Activated T-cell treated with anti-CD3 and anti-CD28 coated beads, Interleukin-2, amount 50 U/mL, for 48 hours (primary cell): ENCODE results near the gene SIRPA.
"Not testable (repeated sequence)": the region's sequence is repeated elsewhere in the genome, so short reads cannot be mapped to it uniquely, and the experiment has no call there.

Experiments used
- DNase-seq, 2 experiments: peaks; one replicate each; pipeline ENCODE4 v3.0.0-alpha.2; 2020

Gene SIRPA

GRCh38 chr20:1908191-1908590 is 13.0 kb downstream of the SIRPA start:
- DNase-seq = no peak

- no peak for DNase-seq
Measured at GRCh38 chr20:1909097-1909496, 13.9 kb downstream of the SIRPA start.

DNA sequence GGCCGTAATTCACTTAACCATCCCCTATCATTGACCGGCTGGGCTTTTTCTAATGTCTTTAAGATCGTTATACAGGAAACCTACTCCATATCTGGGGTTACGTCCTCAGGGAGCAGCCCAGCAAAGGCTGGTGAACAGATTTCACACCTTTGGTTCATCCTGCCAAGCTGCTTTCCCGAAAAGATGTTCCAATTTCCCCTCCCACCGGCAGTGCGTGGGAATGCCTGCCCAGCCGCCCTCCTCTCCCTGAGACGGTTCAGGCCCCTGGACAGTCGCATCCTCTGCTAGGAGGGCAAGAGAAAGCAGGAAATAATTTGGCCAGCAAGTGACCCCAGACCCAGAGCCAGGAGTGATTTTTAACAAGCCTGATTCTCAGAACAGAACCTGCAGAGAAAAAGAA is 16.3 kb downstream of the SIRPA start:
- no peak for DNase-seq

DNA sequence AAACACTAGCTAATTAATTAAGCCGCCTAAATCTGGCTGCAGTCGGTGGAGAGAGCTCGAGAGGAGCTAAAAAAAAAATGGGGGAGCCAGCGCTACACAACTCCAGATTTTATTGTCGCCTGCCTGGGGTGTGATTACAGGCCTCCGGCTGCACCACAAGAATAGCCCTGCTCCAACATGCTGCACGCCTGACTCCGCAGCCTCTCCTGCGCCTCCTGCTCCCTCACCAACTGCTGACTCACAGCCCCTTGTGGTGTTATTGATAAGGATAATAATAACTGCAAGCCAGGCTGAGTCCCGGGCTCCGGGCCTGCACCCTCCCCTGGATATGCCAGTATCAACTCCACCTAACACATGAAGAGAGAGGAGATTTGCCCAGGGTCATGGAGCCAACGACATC is 16.8 kb downstream of the SIRPA start:
- DNase-seq = no peak

- no peak for DNase-seq
Measured at GRCh38 chr20:1912646-1913045, 17.4 kb downstream of the SIRPA start.

GRCh38 chr20:1915233-1915632 is 20.0 kb downstream of the SIRPA start:
- DNase-seq = not testable (repeated sequence)

DNA sequence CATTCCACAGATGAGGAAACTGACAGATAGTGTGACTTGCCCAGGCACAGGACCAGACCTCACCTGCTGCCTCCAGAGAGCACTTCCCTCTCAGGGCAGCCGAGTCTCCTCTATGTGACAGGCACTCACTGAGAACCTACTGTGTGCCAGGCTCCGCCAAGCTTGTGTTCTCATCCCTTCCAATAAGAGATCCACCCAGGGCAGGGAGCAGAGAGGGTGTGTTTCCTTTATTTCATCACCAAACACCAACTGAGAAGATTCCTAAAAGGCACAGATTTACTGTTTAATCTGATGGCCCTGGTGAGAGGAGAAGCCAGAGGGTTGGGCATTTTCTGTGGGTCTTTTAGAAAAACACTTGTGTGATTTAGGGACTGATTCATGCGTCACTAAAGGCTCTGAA is 20.5 kb downstream of the SIRPA start:
- no peak for DNase-seq

GRCh38 chr20:1917786-1918185 is 22.6 kb downstream of the SIRPA start:
- DNase-seq = no peak

DNA sequence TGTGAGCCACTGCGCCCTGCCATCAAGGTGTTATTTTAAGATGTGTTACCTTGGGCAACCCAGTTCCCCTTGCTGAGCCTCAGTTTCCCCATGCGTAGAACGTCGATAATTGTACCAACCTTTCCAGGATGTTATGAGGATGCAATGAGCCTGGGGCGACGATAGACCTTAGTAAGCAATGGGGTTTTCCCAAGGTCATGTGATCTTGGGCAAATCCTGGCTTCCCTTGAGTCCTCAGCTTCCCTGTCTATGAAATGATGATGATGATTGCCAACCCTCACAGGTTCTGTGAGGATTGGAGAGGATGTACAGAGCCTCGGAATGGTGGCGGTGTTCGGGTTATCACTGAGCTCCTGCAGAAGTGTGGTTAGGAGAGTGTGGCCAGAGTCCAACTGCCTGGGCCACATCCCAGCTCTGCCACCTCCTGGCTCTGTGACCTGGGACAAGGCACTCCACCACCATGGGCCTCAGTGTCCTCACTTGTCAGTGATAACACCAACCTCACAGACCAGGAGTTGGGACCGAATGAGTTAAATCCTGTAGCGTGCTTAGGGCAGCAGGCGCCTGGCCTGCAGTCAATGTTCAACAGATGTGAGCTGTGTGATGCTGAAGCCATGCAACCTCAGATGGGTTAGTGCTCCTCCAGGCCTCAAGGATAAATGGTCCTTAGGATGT is 23.4 kb downstream of the SIRPA start:
- no peak for DNase-seq

DNA sequence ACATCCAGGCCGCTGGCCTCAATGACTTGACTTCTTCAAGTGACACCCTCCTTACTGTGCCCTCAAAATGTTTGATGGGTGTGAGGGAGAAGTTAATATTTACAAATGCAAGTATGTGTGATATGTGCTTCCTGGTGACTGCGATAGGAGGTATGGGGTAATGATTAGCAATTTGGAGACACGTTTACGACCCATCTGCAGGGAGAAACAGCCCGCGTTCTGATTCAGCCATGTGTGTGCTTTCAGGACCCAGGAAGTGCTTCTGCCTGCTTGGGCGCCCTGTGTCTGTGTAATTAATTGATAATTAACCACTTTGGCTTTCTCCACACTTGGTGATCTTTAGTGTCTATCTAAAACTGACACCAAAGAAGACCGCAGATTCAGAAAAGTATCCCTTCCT is 25.0 kb downstream of the SIRPA start:
- DNase-seq = no peak

DNA sequence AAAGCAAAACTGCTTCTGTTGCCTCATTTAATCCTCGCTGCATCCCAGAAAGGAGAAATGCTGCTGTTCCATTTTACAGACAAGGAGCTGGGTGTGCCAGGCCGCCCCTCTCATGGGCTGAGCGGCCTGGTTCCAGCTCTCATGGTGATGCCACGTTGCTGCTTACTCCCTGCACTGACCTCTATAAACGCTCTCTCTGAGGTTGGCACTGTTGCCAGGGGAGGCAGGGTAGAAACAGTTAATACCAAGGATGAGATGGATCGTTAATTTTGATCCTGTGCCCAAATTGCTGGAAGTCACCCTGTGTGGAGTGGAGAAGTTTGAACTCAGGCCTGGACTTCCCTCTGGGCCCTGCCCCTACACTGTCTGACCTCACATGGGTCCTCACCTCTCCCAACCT is 25.6 kb downstream of the SIRPA start:
- no peak for DNase-seq

DNA sequence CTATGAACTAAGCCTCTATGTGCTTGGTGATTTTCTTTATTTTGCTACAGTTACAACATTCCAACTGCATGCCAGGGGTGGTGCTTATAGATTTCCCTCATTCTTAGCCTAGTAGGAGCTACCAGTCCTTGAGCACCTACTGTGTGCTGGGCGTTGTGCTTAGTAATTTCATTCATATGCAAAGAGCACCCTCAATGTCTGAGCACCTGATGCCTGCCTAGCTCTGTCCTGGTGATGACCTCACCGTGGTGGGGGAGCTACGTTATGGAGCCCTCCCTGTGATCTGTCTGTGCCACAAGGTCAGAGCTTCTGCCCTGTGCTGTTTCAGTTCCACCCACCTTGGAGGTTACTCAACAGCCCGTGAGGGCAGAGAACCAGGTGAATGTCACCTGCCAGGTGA is 26.8 kb downstream of the SIRPA start:
- DNase-seq = not testable (repeated sequence)

- no peak for DNase-seq
Measured at GRCh38 chr20:1922786-1923185, 27.6 kb downstream of the SIRPA start.

DNA sequence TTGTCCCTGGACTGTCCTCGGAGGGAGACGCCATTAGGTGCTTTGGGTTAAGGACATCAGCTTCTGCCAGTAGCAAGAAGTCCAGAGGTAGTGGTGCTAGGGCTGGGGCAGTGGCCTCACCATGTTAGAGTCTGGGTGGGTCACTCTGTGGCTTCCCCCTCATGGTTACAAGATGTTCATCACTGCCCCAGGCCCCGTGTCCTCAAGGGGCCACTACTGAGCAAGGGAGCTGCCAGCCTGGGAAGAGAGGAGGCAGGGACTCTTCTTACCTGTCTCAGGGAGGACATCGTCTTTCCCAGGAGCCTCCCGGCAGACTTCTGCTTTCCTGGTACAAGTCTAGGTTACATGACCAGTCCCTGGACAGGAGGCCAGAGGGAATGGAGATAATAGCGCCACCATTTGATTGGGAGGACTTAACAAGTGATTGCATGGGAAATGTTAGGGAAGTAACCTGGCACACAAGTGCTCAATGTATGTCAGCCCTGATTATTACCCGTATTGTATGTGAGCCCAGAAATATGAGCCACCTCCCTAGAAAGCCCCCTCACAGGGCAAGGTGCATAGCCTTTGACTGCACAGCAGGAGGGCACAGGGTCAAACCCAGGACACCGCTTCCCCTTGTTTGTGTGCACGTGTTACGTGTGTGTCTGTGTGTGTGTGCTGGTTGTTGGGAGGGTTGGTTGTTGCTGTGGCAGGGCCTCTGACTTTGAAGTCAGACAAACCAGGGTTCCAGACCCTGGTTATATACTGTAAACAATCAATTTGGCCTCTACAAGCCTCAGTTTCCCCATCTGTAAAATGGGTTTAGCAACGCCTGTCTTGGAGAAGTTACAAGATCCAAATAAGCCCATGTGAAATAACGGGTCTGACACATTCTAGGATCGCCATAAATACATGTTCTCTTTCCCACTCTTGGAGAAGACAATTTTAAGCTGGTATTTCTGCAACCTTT is 30.0 kb downstream of the SIRPA start:
- DNase-seq = no peak

DNA sequence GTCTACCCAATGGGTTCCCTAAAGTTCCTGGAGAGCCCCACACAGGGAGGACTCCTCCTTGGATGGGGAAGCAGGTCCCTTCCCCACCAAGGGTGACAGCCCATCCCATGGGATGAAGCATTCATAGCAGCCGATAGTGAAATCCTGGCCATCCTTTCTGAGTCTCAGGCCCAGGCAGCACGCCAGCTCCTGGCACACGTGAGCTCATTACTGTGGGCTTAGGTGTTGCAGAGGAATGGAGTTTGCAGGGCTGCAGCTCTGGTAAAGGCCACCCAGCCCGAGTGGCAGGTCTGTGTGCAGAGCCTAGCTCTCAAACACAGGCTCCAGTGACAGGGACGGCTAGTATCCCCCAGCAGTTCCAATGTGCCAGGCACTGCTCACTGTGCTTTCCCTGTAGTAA is 31.0 kb downstream of the SIRPA start:
- no peak for DNase-seq

DNA sequence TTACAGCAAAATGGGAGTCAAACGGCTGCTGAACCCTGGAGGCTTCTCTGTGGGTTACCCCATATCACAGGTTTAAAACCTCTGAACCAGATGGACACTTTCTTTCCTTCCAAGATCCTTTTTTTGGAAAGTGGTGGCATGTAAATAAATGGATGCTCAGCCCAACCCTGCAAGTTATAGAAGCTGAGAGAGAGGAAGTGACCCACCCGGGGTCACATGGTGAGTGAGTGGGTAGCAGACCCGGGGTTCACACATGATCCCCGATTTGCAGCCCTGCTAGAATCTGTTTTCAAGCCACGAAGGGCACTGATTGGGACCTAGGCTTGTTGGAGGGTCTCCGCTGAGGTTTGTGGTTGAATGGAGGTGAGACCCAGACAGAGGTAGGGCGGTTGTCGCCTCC is 32.0 kb downstream of the SIRPA start:
- no peak for DNase-seq

GRCh38 chr20:1928154-1928553 is 32.9 kb downstream of the SIRPA start:
- DNase-seq = no peak

GRCh38 chr20:1928782-1929181 is 33.6 kb downstream of the SIRPA start:
- no peak for DNase-seq

GRCh38 chr20:1929460-1929859 is 34.3 kb downstream of the SIRPA start:
- DNase-seq = no peak

DNA sequence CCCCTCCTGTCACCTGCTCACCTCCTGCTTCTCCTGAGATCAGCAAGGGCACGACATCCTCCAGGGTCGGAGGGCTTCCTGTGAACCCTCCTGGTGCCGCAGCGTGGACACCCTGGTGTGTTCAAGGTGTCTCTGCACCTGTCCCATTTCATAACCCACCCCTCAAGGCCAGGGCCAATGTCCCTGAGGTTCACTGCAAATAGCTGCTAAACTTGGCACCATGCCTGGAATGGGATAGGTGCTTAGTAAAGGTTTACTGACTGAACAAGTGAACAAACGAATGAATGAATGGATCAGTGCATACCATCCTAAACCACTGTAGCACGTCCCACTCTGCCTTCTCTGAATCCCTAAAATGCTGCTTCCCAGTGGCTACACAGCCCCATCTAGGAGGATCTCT is 35.0 kb downstream of the SIRPA start:
- no peak for DNase-seq

DNA sequence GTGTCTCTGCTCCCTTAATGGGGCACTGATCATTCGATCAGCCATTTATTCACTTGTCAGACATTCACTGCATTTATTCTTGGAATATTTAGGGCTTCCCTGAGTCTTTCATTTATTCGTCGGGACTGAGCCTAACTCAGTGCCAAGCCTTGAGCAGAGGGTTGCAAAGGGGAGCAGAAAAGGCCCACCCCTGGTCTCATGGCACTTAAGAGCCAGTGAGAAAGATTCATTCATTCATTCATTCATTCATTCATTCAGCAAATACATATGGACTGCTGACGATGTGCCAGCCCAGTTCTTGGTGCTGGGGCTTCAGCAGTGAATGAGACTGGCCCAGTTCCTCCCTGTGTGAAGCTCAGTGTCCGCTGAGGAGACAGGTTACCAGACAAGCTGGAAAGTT is 36.6 kb downstream of the SIRPA start:
- no peak for DNase-seq

DNA sequence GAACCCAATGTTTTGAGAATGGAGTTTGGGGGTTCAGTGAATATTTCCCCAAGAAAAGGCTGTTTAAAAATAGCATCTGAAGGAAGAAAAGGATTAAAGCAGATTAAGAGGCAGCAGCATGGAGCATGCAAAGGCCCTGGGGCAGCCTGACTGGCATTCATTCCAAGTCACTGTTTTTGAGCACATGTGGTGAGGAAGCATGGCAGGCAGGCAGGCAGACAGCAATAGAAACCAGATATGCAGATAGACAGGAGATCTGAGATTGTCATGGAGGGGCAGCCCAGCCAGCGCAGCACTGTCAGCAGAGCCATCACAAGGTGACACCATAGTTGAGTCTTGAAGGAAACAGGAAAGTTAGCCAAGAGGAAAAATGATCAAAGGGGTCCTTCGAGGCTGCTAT is 37.8 kb downstream of the SIRPA start:
- DNase-seq = no peak

GRCh38 chr20:1933465-1933870 is 38.3 kb downstream of the SIRPA start:
- no peak for DNase-seq

DNA sequence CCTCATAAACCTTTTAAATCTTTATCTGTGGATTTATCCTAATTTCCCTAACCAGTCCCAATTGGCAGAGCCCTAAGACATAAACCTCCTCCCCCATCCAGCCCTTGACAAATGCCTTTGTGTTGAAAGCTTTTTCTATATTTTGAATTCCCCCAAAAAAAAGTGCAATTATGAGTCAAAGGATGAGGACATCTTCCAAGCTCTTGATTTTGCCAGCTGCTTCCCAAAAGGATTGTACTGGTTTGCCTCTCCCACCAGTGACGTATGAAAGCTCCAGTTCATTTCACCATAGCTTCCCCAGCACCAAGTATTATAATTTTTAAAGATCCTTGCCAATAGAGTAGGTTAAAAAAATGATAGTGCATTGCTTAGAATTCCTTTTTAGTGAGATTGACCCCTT is 38.9 kb downstream of the SIRPA start:
- no peak for DNase-seq
